Kidney tubule cell (primary cell): ENCODE results near the gene MMEL1.
"Not testable (repeated sequence)": the region's sequence is repeated elsewhere in the genome, so short reads cannot be mapped to it uniquely, and the experiment has no call there.

ENCODE experiments used
- DNase-seq: peaks from one replicate; pipeline ENCODE4 v3.0.0-alpha.2; 2018; ENCODE audit warnings: low spot score

The MMEL1 gene

GRCh38 chr1:2570332-2570731 is 62.5 kb downstream of the MMEL1 start:
- DNase-seq = no peak

DNA sequence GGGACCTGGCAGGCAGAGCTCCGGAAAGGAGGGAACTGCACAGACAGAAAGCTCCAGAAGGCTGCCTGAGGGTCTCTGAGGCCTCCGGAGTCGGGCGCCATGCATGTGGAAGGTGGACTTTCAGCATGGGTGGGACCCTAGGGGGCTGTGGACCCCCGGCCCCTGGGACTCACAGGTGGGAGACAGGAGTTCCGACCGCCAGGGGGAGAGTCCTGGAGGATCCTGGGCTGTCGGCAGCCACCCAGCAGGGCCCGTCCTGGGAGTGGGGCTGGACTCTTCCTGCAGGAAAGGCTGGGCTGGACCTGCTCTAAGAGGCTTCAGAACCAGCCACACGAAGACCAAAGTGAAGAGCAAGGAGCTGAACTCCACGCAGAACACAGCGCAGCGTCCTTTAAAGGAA is 63.1 kb downstream of the MMEL1 start:
- not testable (repeated sequence) for DNase-seq

DNA sequence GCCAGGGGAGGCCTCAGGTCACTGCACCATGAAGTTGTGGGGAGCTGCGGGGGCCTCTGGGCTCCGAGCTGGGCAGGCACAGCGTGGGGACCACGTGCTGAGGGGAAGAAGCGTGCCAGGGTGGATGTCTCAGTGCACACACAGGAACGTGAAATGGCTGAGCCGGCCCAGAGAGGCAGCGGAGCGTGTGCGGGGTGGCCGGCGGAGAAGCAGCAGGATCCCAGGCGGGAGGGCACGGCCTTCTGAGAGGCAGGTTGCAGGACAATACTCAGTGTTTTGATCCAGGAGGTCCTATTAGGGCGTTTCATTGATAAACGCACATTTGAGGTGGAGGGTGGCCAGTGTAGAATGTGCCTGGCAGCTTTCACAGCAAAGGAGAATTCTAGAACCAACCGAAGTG is 63.8 kb downstream of the MMEL1 start:
- no peak for DNase-seq

GRCh38 chr1:2568187-2568816 is 64.5 kb downstream of the MMEL1 start:
- not testable (repeated sequence) for DNase-seq

GRCh38 chr1:2567083-2567679 is 65.6 kb downstream of the MMEL1 start:
- no peak for DNase-seq

DNA sequence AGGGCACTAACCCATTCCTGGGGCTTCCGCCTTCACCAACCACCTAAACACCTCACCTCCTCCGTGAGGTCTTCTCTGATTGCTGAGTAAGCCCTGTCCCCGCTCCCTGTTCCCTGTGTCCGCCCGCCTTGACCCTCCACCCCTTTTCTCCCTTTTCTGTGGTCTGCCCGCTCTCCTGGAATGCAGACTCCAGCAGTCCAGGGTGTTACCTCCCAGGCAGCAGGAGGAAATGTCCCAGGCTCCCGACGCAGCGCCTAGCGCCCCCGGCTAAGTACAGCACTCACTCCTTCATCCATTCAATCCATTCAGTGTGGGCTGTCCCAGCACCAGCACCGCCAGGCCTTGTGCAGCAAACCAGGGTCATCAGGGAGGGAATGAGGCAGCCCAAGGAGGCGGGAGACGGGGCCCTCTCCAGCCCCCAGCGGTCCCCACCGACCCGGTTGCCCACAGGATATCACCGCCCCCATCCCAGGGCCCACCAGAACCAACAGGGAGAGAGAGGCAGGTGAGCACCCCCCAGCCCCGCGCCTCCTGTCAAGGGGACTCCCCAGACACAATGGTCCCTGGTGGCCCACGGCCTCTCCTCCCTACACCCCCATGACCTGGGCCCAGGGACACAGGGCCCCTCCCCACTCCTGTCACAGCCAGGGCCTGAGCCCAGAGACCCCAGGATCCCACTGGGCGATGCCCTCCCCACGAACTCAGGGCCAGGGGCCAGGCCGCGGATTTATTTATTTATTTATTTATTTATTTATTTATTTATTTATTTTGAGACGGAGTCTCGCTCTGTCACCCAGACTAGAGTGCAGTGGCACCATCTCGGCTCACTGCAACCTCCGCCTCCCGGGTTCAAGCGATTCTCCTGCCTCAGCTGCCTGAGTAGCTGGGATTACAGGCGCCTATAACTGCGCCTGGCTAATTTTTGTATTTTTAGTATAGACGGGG is 66.4 kb downstream of the MMEL1 start:
- DNase-seq = peak; percentile 77

- no peak for DNase-seq
Measured at GRCh38 chr1:2564815-2565374, 67.9 kb downstream of the MMEL1 start.

GRCh38 chr1:2564006-2564814 is 68.6 kb downstream of the MMEL1 start:
- no peak for DNase-seq

DNA sequence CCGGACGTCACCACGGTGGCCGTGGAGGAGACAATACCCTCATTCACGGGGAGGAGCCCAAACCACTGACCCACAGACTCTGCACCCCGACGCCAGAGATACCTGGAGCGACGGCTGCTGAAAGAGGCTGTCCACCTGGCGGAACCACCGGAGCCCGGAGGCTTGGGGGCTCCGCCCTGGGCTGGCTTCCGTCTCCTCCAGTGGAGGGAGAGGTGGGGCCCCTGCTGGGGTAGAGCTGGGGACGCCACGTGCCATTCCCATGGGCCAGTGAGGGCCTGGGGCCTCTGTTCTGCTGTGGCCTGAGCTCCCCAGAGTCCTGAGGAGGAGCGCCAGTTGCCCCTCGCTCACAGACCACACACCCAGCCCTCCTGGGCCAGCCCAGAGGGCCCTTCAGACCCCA is 69.6 kb downstream of the MMEL1 start:
- no peak for DNase-seq

DNA sequence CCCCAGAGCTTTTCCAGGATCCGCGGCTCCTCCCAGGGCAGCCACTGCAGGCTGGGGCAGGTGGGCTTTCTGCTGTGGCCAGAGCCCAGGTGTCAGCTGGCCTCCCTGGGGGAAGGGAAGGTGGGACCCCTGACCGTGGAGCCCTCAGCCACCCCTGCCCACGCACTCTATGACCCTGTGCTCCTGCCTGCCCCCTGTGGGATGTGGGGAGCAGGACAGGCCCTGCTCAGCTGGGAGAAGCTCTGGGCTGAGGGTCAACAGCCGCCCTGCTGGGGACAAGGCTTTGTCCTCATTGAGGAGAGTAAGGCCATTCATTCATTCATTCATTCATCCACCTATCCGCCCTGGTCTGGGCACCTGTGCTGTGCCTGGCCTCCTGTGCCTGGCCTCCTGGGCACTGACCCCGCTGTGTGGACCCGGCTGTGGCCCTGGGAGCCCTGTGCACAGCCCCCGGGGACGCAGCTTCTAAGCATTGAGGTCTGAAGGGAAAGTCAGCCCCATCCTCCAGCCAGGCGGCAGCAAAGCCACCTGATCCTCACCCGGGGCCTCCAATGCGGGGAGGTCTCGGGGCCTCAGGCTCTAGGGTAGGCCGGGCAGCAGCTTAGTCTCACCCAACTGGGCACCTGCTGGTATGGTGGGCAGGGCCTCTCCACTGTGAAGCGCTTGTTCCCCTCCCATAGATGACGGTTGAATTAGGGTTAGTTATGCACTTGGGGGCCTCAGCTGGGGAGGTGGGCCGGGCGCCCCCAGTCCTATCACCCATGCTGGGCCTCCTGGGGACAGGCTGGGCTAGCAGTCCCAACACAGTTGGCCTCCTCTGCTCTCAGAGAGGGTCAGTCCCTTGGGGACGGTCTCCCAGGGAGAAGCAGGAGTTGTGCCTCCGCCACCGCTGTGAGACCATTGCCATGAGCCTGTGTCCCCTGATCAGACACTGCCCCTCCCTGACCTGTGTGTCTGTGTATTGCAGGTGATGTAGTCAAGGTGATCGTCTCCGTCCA is 70.6 kb downstream of the MMEL1 start:
- DNase-seq = no peak

DNA sequence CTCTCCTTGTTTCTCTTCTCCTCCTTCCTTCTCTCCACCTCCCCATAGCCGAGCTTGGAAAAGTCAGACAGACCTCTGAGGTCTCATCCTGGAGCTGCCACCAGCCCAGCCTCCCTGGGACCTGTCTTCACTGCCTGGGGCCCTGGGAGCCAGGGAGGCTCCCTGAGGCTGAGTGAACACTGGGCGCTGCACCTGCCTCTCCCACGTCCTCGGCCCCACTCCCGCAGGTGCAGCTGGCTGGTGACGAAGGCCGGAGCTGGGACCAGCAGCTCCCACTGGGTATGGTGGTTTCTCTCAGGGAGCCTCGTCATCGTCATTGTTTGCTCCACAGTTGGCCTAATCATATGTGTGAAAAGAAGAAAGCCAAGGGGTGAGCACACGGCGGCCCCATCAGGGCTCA is 71.4 kb downstream of the MMEL1 start:
- no peak for DNase-seq

DNA sequence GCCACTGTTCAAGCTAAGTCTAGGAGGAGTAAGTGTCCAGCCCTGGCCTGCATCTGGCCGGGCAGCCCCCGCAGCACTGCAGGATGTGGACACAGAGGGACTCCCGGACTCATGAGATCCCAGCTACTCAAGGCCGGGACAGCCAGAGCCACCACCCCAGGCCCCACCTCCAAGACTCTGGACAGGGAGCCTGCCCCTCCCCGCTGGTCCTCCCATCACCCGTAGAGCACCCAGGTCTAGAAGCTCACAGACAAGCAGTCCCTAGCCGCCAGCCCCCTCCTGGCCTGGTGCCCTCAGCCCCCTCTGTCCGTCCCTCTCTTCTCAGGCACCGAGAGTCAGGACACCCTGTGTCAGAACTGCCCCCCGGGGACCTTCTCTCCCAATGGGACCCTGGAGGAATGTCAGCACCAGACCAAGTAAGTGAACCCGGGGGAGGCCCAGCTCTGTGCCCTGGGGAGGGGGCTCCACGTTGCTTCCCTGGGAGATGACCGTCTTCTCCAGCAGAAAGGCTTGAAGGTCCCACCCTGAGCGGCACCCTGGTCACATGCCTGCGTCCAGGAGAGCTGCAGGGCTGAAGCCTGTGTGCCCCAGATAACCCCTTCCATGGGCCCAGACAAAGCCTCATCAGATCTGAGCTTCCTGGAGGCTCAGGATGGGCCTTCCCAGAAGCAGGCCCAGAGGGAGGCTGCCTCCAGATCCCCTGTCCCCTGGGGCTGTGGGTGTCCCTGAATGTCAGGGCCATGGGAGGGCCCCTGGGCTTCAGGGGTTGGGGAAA is 72.3 kb downstream of the MMEL1 start:
- no peak for DNase-seq

GRCh38 chr1:2559509-2560298 is 73.1 kb downstream of the MMEL1 start:
- no peak for DNase-seq

- DNase-seq = no peak
Measured at GRCh38 chr1:2558861-2559260, 74.0 kb downstream of the MMEL1 start.

- DNase-seq = no peak
Measured at GRCh38 chr1:2558420-2558819, 74.4 kb downstream of the MMEL1 start.

GRCh38 chr1:2557482-2558400 is 75.1 kb downstream of the MMEL1 start:
- no peak for DNase-seq

- DNase-seq = peak; percentile 33
Measured at GRCh38 chr1:2556678-2557481, 75.9 kb downstream of the MMEL1 start.
